ENCODE results near the gene RAMP2.

The RAMP2 gene

DNA sequence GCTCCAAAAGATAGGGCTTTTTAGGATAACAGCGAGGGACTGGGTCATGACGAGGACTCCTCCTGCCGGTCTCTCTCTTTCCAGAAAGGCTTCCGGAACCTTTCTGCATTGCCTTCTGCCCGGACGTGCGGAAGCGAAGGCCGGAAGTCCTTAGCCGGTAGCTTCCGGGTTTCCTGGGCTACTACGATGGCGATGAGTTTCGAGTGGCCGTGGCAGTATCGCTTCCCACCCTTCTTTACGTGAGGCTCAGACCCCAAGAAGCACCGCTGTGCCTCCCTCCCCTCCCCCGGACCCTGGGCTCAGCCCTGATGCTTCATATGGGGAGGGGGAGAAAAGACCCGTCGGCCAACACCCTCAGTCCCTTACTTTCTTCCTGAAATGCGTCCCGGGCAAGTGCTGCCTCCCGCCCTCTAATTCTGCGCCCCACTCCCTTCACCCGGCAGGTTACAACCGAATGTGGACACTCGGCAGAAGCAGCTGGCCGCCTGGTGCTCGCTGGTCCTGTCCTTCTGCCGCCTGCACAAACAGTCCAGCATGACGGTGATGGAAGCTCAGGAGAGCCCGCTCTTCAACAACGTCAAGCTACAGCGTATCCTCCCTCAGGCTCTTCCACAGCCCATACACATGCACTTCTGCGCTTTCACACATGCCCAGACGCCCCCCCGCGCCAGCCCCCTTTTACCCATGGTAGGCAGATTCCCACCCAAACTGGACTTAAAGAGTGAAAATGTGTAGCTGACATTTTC is 12.4 kb downstream of the RAMP2 start, which contains the start of gene VPS25:
TSS of gene VPS25 (plus strand) at position 160 of the 746 bp plus-strand sequence. CDS start at position 187, 27 bp downstream.
- H3K27ac ChIP-seq (ENCODE audit: low read length): no peak within 1 kb of the TSS
- peak within 1 kb of the TSS; percentile 92 for H3K4me3 ChIP-seq (ENCODE audit: low read length)
- H3K4me1 ChIP-seq (ENCODE audit: insufficient read depth, low read length): no peaks in the 10 kb centered on the region

DNA sequence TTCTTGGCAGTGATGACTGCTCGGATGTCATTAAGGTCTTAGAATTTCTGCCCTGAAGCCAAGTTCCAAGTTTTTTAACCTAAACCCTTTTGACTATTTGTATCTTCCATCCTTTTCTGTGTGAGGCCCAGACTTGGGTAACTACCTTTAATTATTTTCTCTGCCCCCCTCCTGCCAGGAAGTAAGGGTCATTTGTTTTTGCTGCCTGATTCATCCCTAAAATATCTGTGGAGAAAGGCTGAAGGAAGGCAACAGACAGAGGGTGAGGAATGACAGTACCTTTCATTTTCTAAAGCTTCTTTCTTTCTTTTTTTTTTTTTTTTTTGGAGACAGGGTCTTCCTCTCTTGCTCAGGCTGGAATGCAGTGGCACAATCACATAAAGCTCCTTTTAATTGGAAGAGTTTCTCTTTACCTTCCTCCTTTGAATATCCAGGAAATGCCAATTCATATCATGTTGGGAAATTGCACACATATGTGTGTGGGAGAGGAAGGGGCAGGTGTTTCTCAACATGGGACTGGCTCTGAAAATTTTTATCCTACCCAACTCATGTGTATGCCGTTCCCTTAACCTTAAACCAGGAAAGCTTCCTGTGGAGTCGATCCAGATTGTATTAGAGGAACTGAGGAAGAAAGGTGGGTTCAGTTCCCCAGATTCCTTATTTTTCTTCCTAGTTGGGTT is 13.2 kb downstream of the RAMP2 start:
- H3K9me3 ChIP-seq (ENCODE audit: insufficient read depth, low read depth, low read length): no peaks in the 10 kb centered on the region
- peaks cover 36% of the 10 kb centered on the region for H3K36me3 ChIP-seq (ENCODE audit: insufficient read depth, low read depth, low read length)
- peak overlapping the region; percentile 92 for H3K4me3 ChIP-seq (ENCODE audit: low read length)
- H3K4me1 ChIP-seq (ENCODE audit: insufficient read depth, low read length): no peaks in the 10 kb centered on the region
- H3K27ac ChIP-seq (ENCODE audit: low read length): no peak overlapping the region
- no peaks in the 10 kb centered on the region for H3K27me3 ChIP-seq (ENCODE audit: insufficient read depth, low read length)
- peak overlapping the region; percentile 94 for H3K9ac ChIP-seq (ENCODE audit: low read depth, low read length)

More for the DNA sequence above, 12.4 kb downstream of the RAMP2 start, which contains the start of gene VPS25:
- H3K9me3 ChIP-seq (ENCODE audit: insufficient read depth, low read depth, low read length): no peaks in the 10 kb centered on the region
- peak within 1 kb of the TSS; percentile 94 for H3K9ac ChIP-seq (ENCODE audit: low read depth, low read length)
- peaks cover 28% of the 10 kb centered on the region for H3K36me3 ChIP-seq (ENCODE audit: insufficient read depth, low read depth, low read length)
- H3K27me3 ChIP-seq (ENCODE audit: insufficient read depth, low read length): no peaks in the 10 kb centered on the region

DNA sequence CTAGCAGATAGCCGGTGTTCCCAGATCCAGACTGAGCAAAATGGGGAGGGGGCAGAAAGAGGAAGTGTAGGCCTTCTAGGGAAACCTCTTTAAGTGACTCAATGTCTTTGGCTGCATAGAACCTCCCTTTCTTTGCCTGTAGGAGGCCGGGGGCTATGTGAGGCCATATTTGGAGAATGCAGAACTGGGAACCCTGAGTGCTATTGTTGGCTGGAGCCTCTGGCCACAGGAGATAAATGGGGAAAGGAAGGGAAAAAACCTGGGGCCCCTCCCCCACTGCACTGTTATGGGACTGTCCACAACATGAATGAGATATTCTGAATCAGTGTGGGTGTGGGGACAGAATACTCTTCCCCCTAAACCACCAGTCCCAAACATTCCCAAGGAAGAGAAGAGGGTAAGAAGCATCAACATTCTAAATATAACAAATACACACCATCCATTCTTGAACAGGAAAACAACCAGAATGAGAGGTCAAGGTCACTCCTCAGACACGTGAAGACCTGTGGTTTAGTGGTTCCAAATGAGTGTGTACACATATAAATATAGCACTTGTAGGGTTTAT is 14.6 kb downstream of the RAMP2 start:
- H3K36me3 ChIP-seq (ENCODE audit: insufficient read depth, low read depth, low read length): peaks cover 38% of the 10 kb centered on the region

DNA sequence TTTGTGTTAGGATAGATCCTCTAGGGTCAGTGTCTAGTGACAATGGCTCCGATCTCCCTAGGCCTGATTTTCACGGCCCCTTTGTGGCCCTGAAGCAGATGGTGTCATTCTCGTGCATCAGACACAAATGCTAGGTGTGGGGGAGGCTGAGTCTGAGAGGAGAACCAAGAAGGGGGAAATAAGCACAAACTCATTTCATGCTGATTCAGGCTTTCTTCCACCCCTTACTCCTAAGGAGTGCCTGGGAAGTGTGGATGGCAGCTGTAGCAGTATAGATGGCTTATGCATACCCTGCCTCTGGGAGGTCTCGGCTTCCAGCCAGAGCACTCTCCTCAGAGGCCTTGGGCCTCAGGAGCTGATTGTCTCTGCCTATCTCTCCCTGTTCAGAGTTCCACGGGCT is 17.5 kb downstream of the RAMP2 start:
- Histone ChIP-seq H3K9me3 (ENCODE audit: insufficient read depth, low read depth, low read length) (no peaks in the 10 kb centered on the region), H3K4me3 (ENCODE audit: low read length) (no peak overlapping the region), H3K27ac (ENCODE audit: low read length) (no peak overlapping the region), H3K27me3 (ENCODE audit: insufficient read depth, low read length) (peaks cover 31% of the 10 kb centered on the region), H3K36me3 (ENCODE audit: insufficient read depth, low read depth, low read length) (peaks cover 38% of the 10 kb centered on the region), H3K4me1 (ENCODE audit: insufficient read depth, low read length) (peaks cover 3% of the 10 kb centered on the region; the same call in 1 of the 2 replicates), H3K9ac (ENCODE audit: low read depth, low read length) (no peak overlapping the region)

More for the DNA sequence above, 14.6 kb downstream of the RAMP2 start:
- no peaks in the 10 kb centered on the region for H3K4me1 ChIP-seq (ENCODE audit: insufficient read depth, low read length)
- no peak overlapping the region for H3K4me3 ChIP-seq (ENCODE audit: low read length)
- no peaks in the 10 kb centered on the region for H3K9me3 ChIP-seq (ENCODE audit: insufficient read depth, low read depth, low read length)
- H3K27me3 ChIP-seq (ENCODE audit: insufficient read depth, low read length): peaks cover 1% of the 10 kb centered on the region; the same call in 1 of the 2 replicates
- H3K27ac ChIP-seq (ENCODE audit: low read length): no peak overlapping the region
- no peak overlapping the region for H3K9ac ChIP-seq (ENCODE audit: low read depth, low read length)

DNA sequence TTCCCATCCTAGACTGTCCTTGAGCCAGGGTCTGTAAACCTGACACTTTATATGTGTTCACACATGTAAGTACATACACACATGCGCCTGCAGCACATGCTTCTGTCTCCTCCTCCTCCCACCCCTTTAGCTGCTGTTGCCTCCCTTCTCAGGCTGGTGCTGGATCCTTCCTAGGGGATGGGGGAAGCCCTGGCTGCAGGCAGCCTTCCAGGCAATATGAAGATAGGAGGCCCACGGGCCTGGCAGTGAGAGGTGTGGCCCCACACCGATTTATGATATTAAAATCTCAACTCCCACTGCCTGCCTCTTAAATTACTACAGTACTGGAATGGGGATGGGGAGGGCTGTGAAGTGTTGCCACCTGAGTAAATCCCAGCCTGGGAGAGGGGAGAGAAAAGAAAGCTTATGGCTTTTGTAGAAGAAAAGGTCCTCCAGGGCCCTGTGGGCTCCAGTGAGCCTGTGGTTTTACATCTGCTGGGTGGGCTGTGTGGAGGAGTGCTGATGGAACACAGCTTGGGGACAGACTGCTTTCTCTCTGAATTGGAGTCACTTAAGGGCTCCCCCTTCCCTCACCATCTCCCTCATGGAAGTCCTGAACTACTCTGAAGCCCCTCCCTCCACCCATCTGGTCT is 18.4 kb downstream of the RAMP2 start:
- peaks cover 3% of the 10 kb centered on the region; the same call in 1 of the 2 replicates for H3K4me1 ChIP-seq (ENCODE audit: insufficient read depth, low read length)
- H3K4me3 ChIP-seq (ENCODE audit: low read length): peak overlapping the region; percentile 70; the same call in 1 of the 2 replicates
- H3K9ac ChIP-seq (ENCODE audit: low read depth, low read length): no peak overlapping the region
- peaks cover 37% of the 10 kb centered on the region for H3K27me3 ChIP-seq (ENCODE audit: insufficient read depth, low read length)
- H3K36me3 ChIP-seq (ENCODE audit: insufficient read depth, low read depth, low read length): peaks cover 38% of the 10 kb centered on the region
- no peak overlapping the region for H3K27ac ChIP-seq (ENCODE audit: low read length)
- no peaks in the 10 kb centered on the region for H3K9me3 ChIP-seq (ENCODE audit: insufficient read depth, low read depth, low read length)

DNA sequence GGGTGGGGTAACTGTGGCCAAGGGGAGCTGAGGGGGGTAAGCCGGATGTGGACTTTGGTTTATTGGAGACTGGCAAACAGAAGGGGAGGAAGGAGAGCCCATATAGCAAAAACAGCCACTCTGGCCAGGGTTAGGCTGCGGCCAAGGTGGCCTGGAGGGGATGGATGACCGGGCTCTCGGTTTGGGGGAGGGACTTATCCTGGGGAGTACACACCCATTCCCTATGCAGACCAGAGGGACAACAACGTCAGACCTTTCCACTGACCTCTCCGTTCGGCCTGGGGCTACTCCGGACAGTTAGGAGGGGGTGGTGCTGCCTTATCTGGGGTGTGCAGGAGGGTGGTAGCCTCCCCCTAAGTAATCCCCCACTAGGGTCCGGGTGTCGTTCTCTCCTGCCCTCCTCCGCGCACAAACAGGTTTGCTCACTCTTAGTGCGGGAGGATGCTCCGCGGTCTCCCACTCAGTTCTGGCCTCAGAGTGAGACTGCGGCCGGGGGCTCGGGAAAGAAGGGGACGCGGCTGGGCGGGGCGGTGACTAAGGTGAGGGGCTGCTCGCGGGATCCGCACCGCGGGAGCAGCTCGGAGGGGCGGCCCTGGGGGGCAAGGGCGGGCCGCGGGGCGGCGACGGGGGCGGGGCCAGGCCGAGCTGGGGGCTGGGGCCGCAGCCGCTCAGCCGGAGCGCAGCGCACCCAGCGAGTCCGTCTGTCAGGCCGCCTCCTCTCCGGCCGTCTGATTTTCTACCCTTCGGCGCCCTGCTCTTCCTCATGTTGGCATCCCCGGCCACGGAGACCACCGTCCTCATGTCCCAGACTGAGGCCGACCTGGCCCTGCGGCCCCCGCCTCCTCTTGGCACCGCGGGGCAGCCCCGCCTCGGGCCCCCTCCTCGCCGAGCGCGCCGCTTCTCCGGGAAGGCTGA is 19.2 kb downstream of the RAMP2 start, which contains the start of gene WNK4:
TSS of gene WNK4 (plus strand) at position 675 of the 915 bp plus-strand sequence. CDS start at position 764, 89 bp downstream.
- no peak within 1 kb of the TSS for H3K27ac ChIP-seq (ENCODE audit: low read length)
- H3K4me1 ChIP-seq (ENCODE audit: insufficient read depth, low read length): peaks cover 3% of the 10 kb centered on the region; the same call in 1 of the 2 replicates
- peak within 1 kb of the TSS; percentile 48; the same call in 1 of the 2 replicates for H3K9ac ChIP-seq (ENCODE audit: low read depth, low read length)
- no peaks in the 10 kb centered on the region for H3K9me3 ChIP-seq (ENCODE audit: insufficient read depth, low read depth, low read length)
- H3K27me3 ChIP-seq (ENCODE audit: insufficient read depth, low read length): peaks cover 37% of the 10 kb centered on the region
- H3K4me3 ChIP-seq (ENCODE audit: low read length): peak within 1 kb of the TSS; percentile 70
- peaks cover 36% of the 10 kb centered on the region for H3K36me3 ChIP-seq (ENCODE audit: insufficient read depth, low read depth, low read length)

DNA sequence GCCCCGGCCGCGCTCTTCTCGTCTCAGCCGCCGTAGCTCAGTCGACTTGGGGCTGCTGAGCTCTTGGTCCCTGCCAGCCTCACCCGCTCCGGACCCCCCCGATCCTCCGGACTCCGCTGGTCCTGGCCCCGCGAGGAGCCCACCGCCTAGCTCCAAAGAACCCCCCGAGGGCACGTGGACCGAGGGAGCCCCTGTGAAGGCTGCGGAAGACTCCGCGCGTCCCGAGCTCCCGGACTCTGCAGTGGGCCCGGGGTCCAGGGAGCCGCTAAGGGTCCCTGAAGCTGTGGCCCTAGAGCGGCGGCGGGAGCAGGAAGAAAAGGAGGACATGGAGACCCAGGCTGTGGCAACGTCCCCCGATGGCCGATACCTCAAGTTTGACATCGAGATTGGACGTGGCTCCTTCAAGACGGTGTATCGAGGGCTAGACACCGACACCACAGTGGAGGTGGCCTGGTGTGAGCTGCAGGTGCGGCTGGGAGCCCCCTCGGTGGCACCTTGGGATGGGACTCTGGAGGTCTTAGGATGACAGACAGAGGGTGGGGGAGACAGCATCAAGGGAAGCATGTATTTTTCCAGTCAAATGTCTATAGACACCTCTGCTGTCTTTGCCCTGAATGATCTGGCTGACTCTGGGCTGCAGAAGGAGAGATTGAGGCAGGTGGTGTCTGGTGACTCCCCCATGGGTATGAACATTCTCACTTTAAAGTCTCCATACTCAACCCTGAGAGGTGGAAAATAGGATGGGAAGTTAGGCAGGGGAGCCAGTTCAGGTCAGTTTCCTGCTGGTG is 20.0 kb downstream of the RAMP2 start:
- peak overlapping the region; percentile 70 for H3K4me3 ChIP-seq (ENCODE audit: low read length)
- H3K27ac ChIP-seq (ENCODE audit: low read length): no peak overlapping the region
- no peaks in the 10 kb centered on the region for H3K9me3 ChIP-seq (ENCODE audit: insufficient read depth, low read depth, low read length)
- peaks cover 3% of the 10 kb centered on the region; the same call in 1 of the 2 replicates for H3K4me1 ChIP-seq (ENCODE audit: insufficient read depth, low read length)
- peak overlapping the region; percentile 48; the same call in 1 of the 2 replicates for H3K9ac ChIP-seq (ENCODE audit: low read depth, low read length)
- H3K36me3 ChIP-seq (ENCODE audit: insufficient read depth, low read depth, low read length): peaks cover 28% of the 10 kb centered on the region
- peaks cover 37% of the 10 kb centered on the region for H3K27me3 ChIP-seq (ENCODE audit: insufficient read depth, low read length)

DNA sequence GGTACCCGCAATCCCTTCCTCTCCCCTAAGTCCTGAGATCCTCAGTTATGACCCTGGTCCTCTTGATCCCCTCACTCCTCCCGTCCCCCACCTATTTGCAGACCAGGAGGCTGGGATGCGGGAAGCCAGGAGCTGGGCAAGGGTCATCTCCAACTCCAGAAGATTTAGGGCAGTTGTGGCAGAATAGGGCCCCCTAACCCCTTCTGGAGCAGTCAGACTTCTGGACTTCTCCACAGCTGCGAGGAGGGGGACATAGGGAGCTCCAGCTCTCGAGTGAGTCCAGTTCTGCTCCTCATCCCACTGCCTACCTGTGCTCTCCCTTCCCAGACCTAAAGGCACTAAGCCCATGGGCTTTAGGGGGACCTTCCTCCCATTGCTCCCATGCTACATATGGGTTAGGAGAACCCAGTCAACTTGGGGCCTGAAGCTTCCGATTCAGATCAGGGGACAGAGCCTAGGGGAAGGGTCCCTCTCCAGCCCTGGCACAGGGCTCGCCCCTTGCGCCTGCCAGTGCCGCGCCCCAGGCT is 20.7 kb downstream of the RAMP2 start:
- peaks cover 3% of the 10 kb centered on the region; the same call in 1 of the 2 replicates for H3K4me1 ChIP-seq (ENCODE audit: insufficient read depth, low read length)
- no peak overlapping the region for H3K27ac ChIP-seq (ENCODE audit: low read length)
- H3K27me3 ChIP-seq (ENCODE audit: insufficient read depth, low read length): peaks cover 37% of the 10 kb centered on the region
- H3K9ac ChIP-seq (ENCODE audit: low read depth, low read length): no peak overlapping the region
- no peaks in the 10 kb centered on the region for H3K9me3 ChIP-seq (ENCODE audit: insufficient read depth, low read depth, low read length)
- peaks cover 22% of the 10 kb centered on the region for H3K36me3 ChIP-seq (ENCODE audit: insufficient read depth, low read depth, low read length)
- H3K4me3 ChIP-seq (ENCODE audit: low read length): peak overlapping the region; percentile 70; the same call in 1 of the 2 replicates

DNA sequence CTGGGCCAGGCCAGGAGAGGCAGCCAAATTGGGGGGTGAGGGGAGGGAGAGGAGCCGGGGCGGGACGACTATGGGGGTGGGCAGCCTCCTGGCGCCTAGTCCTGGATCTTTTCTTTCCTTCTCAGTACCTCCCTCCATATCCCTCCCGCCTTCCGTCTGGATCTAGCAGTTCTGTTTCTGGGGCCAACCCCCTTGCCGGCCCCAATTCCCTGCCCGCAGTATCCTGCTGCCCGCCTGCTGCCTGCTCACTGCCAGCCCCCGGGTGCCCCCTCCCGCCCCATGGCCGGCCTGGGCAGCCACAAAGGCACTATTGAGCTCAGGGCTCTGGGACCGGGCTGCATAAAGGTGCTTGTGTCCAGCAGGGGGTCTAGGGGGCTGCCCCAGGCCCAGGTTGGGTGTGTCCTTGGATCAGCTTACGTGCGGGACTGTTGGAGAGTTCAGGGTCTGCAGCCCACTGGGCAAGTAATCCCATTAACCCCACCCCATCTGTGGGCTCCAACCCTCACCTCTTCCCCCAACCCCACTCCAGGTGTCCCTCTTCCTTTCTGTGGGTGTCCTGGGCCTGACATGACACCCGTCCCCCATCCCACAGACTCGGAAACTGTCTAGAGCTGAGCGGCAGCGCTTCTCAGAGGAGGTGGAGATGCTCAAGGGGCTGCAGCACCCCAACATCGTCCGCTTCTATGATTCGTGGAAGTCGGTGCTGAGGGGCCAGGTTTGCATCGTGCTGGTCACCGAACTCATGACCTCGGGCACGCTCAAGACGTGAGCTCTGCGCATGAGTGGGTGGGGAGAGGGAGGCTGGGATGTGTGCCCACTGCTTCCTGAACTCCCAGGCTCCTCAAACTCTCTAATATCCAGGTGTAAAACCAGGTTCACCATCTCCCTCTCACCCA is 21.4 kb downstream of the RAMP2 start:
- Histone ChIP-seq H3K27me3 (ENCODE audit: insufficient read depth, low read length) (peaks cover 37% of the 10 kb centered on the region), H3K9ac (ENCODE audit: low read depth, low read length) (no peak overlapping the region)

More for the DNA sequence above, 21.4 kb downstream of the RAMP2 start:
- peaks cover 3% of the 10 kb centered on the region; the same call in 1 of the 2 replicates for H3K4me1 ChIP-seq (ENCODE audit: insufficient read depth, low read length)
- peaks cover 20% of the 10 kb centered on the region for H3K36me3 ChIP-seq (ENCODE audit: insufficient read depth, low read depth, low read length)
- H3K27ac ChIP-seq (ENCODE audit: low read length): no peak overlapping the region
- H3K4me3 ChIP-seq (ENCODE audit: low read length): no peak overlapping the region
- H3K9me3 ChIP-seq (ENCODE audit: insufficient read depth, low read depth, low read length): no peaks in the 10 kb centered on the region
